ENCODE results near the gene AATF. TPM values are rescaled to one million over a fixed set of nuclear protein-coding genes. Genes with fewer than 3 reads are reported as not detected.
A peak's percentile ranks its signal among the peaks of the same experiment; 100 is the strongest.

AATF gene
- total and polyA plus RNA-seq, 9 of the 15 experiments (the other 6 are each of a cell fraction or from before 2014, with no cell fraction given) = 34.5 to 133 (median 90.1) TPM

- H3K27ac ChIP-seq (ENCODE audit: extremely low read depth, low read depth, low read length) = no peak overlapping the region
- peaks cover 95% of the 10 kb centered on the region for H3K36me3 ChIP-seq (ENCODE audit: control insufficient read depth, insufficient read depth, low read length)
- no peak overlapping the region for H2AFZ ChIP-seq (ENCODE audit: low read depth, low read length)
- BruUV-seq (replicated peaks) = no TSS peak
- no peak for ATAC-seq
- TF ChIP-seq TARDBP (IDR thresholded peaks at IDR 0.05) (no peak), PHF20 (IDR thresholded peaks at IDR 0.05; ENCODE audit: partially characterized antibody) (no peak), ZNF316 (IDR thresholded peaks at IDR 0.05) (0 out of 2 replicates have a peak, but pooled peaks have one; percentile 4)
- no peak overlapping the region for H3K4me3 ChIP-seq
- H3K4me1 ChIP-seq (replicated peaks in 1 of 2; ENCODE audit: control insufficient read depth in 2 of 2, insufficient read depth in 2 of 2, low read length in 2 of 2) = no peaks in the 10 kb centered on the region
- no peaks in the 10 kb centered on the region for H3K27me3 ChIP-seq (ENCODE audit: control insufficient read depth in 2 of 2, insufficient read depth in 2 of 2, low read length in 2 of 2)
- no peak for DNase-seq (ENCODE audit: extremely low read depth in 1 of 4, low spot score in 3 of 4)
- ChIA-PET CTCF (ENCODE audit: low intra/inter-chr PET ratio) (no interaction called here), POLR2A (interaction anchor here (1.0 to 1.9 kb wide), 3 partner anchors 10 to 17 kb away, joined by 4 to 6 read pairs (median 6); no protein-coding TSS in a partner anchor)
- intact Hi-C loops (cut with micrococcal nuclease) = no loop called here
- H3K4me2 ChIP-seq (ENCODE audit: insufficient read depth, low read length) = no peak overlapping the region
- 0 out of 3 replicates have a peak, but pooled peaks cover 2% of the 10 kb centered on the region for H3K79me2 ChIP-seq (ENCODE audit: control insufficient read depth, insufficient read depth, low read length)
- H3K9me3 ChIP-seq (replicated peaks; ENCODE audit: control insufficient read depth, insufficient read depth, low read depth, low read length) = no peaks in the 10 kb centered on the region; the same call in 1 of the 2 replicates
- FAIRE-seq = no peak
- H4K20me1 ChIP-seq (replicated peaks; ENCODE audit: control insufficient read depth, insufficient read depth, low read length) = no peaks in the 10 kb centered on the region
- in situ Hi-C loops (cut with MboI) = no loop called here
- H3K9ac ChIP-seq (ENCODE audit: insufficient read depth in 1 of 2, low read depth in 2 of 2, low read length in 2 of 2) = no peak overlapping the region
- H3K9me1 ChIP-seq (ENCODE audit: control insufficient read depth, insufficient read depth, low read length) = no peaks in the 10 kb centered on the region
These were observed 44.5 kb downstream of the AATF start for GRCh38 chr17:36993227-36993626.

- no peak overlapping the region for H3K9ac ChIP-seq (ENCODE audit: insufficient read depth in 1 of 2, low read depth in 2 of 2, low read length in 2 of 2)
- H2AFZ ChIP-seq (ENCODE audit: low read depth, low read length) = no peak overlapping the region
- no peak for DNase-seq (ENCODE audit: extremely low read depth in 1 of 4, low spot score in 3 of 4)
- H3K4me3 ChIP-seq = no peak overlapping the region
- ChIA-PET CTCF (ENCODE audit: low intra/inter-chr PET ratio) (no interaction called here), POLR2A (interaction anchor here (0.6 to 1.9 kb wide), 5 partner anchors 9 to 209 kb away, joined by 3 to 6 read pairs (median 6); no protein-coding TSS in a partner anchor)
- H3K4me2 ChIP-seq (ENCODE audit: insufficient read depth, low read length) = no peak overlapping the region
- intact Hi-C loops (cut with micrococcal nuclease) = no loop called here
- H3K79me2 ChIP-seq (ENCODE audit: control insufficient read depth, insufficient read depth, low read length) = 0 out of 3 replicates have a peak, but pooled peaks cover 2% of the 10 kb centered on the region
- ATAC-seq = no peak
- FAIRE-seq = no peak
- H3K9me3 ChIP-seq (replicated peaks; ENCODE audit: control insufficient read depth, insufficient read depth, low read depth, low read length) = no peaks in the 10 kb centered on the region; the same call in 1 of the 2 replicates
- 86% methylated on average over 3 of the region's 3 CpGs for WGBS (ENCODE audit: insufficient coverage, low coverage, missing lambda C conversion rate)
- no peaks in the 10 kb centered on the region for H4K20me1 ChIP-seq (replicated peaks; ENCODE audit: control insufficient read depth, insufficient read depth, low read length)
- peaks cover 93% of the 10 kb centered on the region for H3K36me3 ChIP-seq (ENCODE audit: control insufficient read depth, insufficient read depth, low read length)
- no peaks in the 10 kb centered on the region for H3K9me1 ChIP-seq (ENCODE audit: control insufficient read depth, insufficient read depth, low read length)
- TF ChIP-seq ZKSCAN3 (CRISPR knock-in tag; IDR thresholded peaks at IDR 0.05) (no peak), SNRNP70 (optimal IDR thresholded peaks at IDR 0.05; ENCODE audit: low read depth, low read length) (no peak)
- no peaks in the 10 kb centered on the region for H3K27me3 ChIP-seq (ENCODE audit: control insufficient read depth in 2 of 2, insufficient read depth in 2 of 2, low read length in 2 of 2)
- H3K27ac ChIP-seq (ENCODE audit: extremely low read depth, low read depth, low read length) = no peak overlapping the region
- BruUV-seq (replicated peaks) = no TSS peak
- in situ Hi-C loops (cut with MboI) = no loop called here
- H3K4me1 ChIP-seq (replicated peaks in 1 of 2; ENCODE audit: control insufficient read depth in 2 of 2, insufficient read depth in 2 of 2, low read length in 2 of 2) = no peaks in the 10 kb centered on the region
These were observed 45.7 kb downstream of the AATF start for GRCh38 chr17:36994438-36994837.
